Heart right ventricle (tissue), 16 donors: ENCODE results near the gene CPED1. TPM values are rescaled to one million over a fixed set of nuclear protein-coding genes. Genes with fewer than 3 reads are reported as not detected.
A peak's percentile ranks its signal among the peaks of the same experiment; 100 is the strongest.

Experiments used
- ATAC-seq, 8 donors: fragments of 200-7000 bp; cut with Tn5 transposase; one replicate each; pipeline ENCODE4 v1.9.1; 2020; ENCODE audit warnings: mild to moderate bottlenecking in 8 of 8, moderate library complexity in 8 of 8, moderate number of reproducible peaks in 1 of 8
- DNase-seq, 2 donors: peaks; one replicate each; pipeline ENCODE4 v3.0.0-alpha.2; 2020
- H3K27ac ChIP-seq, 10 donors: fragments of 200-600 bp; sonication (generic) in 2 of 10; one replicate each; pipeline versions ENCODE4 v1.5.0 to v1.8.0; 2020 to 2022; ENCODE audit warnings: mild to moderate bottlenecking in 3 of 10
- H3K27me3 ChIP-seq, 7 donors: fragments of 200-600 bp; one replicate each; pipeline ENCODE4 v1.8.0; 2021 to 2022; ENCODE audit warnings: mild to moderate bottlenecking in 2 of 7
- H3K36me3 ChIP-seq, 9 donors: fragments of 200-600 bp; sonication (generic) in 1 of 9; one replicate each; pipeline versions ENCODE4 v1.5.0 to v1.8.0; 2020 to 2022; ENCODE audit warnings: mild to moderate bottlenecking in 2 of 9
- H3K4me1 ChIP-seq, 9 donors: fragments of 200-600 bp; sonication (generic) in 1 of 9; one replicate each; pipeline versions ENCODE4 v1.5.0 to v1.8.0; 2020 to 2022; ENCODE audit warnings: mild to moderate bottlenecking in 4 of 9
- H3K4me3 ChIP-seq, 10 donors: fragments of 200-600 bp; sonication (generic) in 2 of 10; one replicate each; pipeline versions ENCODE4 v1.5.0 to v1.8.0; 2020 to 2022; ENCODE audit warnings: mild to moderate bottlenecking in 7 of 10, moderate library complexity in 2 of 10
- H3K9me3 ChIP-seq, 11 donors: fragments of 200-600 bp in 10 of 11; sonication (generic) in 2 of 11; one replicate each; pipeline versions ENCODE4 v1.5.0 to v1.8.0; 2013 to 2022; ENCODE audit warnings: mild to moderate bottlenecking in 2 of 11, control low read depth in 1 of 11, moderate library complexity in 1 of 11
- WGBS, 2 donors: extraction: QIAGEN DNeasy Blood & Tissue Kit; methylation state at CpG; one replicate each; pipeline ENCODE4 v1.1.7; 2013; ENCODE audit warnings: inconsistent platforms in 1 of 2; 5-methylcytosine and 5-hydroxymethylcytosine counted together
- intact Hi-C, 10 donors: fragments of 100-400 bp; cut with DNase I; formaldehyde crosslinking; loops; one replicate each; pipeline versions ENCODE4 v1.11.1 to v1.14.2; 2022
- polyA plus RNA-seq, 2 donors: library from polyadenylated mRNA; stranded (reverse); fragments of 200-250 nt; gene quantifications; one replicate each; pipeline ENCODE4 v1.2.3, GENCODE V29; 2013
- total RNA-seq, 10 donors: library from RNA; stranded (reverse); fragmentation: NEBNext Ultra II Directional in 3 of 10; extraction: Animal tissue kit (Norgen Biotek cat#: 25700) in 3 of 10; gene quantifications; one replicate each; pipeline versions ENCODE4 v1.2.1 to v1.2.4, GENCODE V29; 2021 to 2023
- TF ChIP-seq, protein P1 (sequence below), 9 donors: fragments of 200-600 bp; sonication (generic) in 2 of 9; IDR thresholded peaks; one replicate each; pipeline versions ENCODE4 v1.5.0 to v1.8.0; 2021 to 2022; ENCODE audit warnings: antibody characterized with exemption in 9 of 9, mild to moderate bottlenecking in 5 of 9, moderate library complexity in 1 of 9
- donor health status: Arrhythmogenic right ventricular cardiomyopathy.
- donor health status: ischemic (EF 13 %, LVEDD 7.1; RV severe dilation, severe dysfunction).
- donor health status: healthy with polysubstance abuse.
- donor health status: DM: no; HTN: yes; CAD: no.
- donor health status: DM: no; HTN: no; CAD: no.
- donor health status: ischemic (EF 25% LVEDD 6.9; RV normal size, moderate dysfunction).
- donor health status: ischemic (EF 25% LVEDD 5.7; RV mildly dilated, moderate dysfunction).
- donor health status: healthy.
- donor health status: DM: yes; HTN: yes; CAD: no.
- donor health status: Ischemic cardiomyopathy.
- donor health status: ischemic (EF 35%, LVEDD 5.7; RV mildly dilated, moderate dysfunction).
- donor health status: nonischemic (EF 11% LVEDD 7.7; RV severe dilation, severe dysfunction).
- donor health status: DM: yes; HTN: yes; CAD: no.
- donor health status: PGD.
- donor health status: ischemic (EF 29% LVEDD 5.4; RV normal size, mild dysfunction).
- donor health status: nonischemic (EF 23%, LVEDD 6.1; RV moderate dilation, normal function).

Gene CPED1
- total and polyA plus RNA-seq, 12 donors = 3.9 to 56.5 (median 31.2) TPM

- Histone ChIP-seq H3K36me3 (no peaks in the 10 kb centered on the region), H3K27ac (no peak overlapping the region), H3K27me3 (peaks cover 4 to 73% (median 62%) of the 10 kb centered on the region in 7 donors), H3K4me3 (no peak overlapping the region), H3K9me3 (no peaks in the 10 kb centered on the region), H3K4me1 (peaks cover 6 to 14% (median 14%) of the 10 kb centered on the region in 9 donors)
- TF ChIP-seq, protein P1, sequence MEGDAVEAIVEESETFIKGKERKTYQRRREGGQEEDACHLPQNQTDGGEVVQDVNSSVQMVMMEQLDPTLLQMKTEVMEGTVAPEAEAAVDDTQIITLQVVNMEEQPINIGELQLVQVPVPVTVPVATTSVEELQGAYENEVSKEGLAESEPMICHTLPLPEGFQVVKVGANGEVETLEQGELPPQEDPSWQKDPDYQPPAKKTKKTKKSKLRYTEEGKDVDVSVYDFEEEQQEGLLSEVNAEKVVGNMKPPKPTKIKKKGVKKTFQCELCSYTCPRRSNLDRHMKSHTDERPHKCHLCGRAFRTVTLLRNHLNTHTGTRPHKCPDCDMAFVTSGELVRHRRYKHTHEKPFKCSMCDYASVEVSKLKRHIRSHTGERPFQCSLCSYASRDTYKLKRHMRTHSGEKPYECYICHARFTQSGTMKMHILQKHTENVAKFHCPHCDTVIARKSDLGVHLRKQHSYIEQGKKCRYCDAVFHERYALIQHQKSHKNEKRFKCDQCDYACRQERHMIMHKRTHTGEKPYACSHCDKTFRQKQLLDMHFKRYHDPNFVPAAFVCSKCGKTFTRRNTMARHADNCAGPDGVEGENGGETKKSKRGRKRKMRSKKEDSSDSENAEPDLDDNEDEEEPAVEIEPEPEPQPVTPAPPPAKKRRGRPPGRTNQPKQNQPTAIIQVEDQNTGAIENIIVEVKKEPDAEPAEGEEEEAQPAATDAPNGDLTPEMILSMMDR (IDR thresholded peaks at IDR 0.05) = no peak
- DNase-seq = no peak
- no peak for ATAC-seq
- intact Hi-C loops = no loop called here
- 98 to 99% methylated on average over 4 of the region's 4 CpGs for WGBS, 2 donors
Measured at GRCh38 chr7:121334376-121334775, 345.9 kb downstream of the CPED1 start.

GRCh38 chr7:121334875-121335648 lies 346.6 kb downstream of the CPED1 start:
- no peak overlapping the region for H3K27ac ChIP-seq
- no peak for ATAC-seq
- 87 to 89% methylated on average over 10 of the region's 10 CpGs for WGBS, 2 donors
- TF ChIP-seq, protein P1 (IDR thresholded peaks at IDR 0.05) = no peak
- H3K36me3 ChIP-seq = no peaks in the 10 kb centered on the region
- no peak for DNase-seq
- intact Hi-C loops = no loop called here
- no peak overlapping the region for H3K4me3 ChIP-seq
- peaks cover 0 to 8% (median 7%) of the 10 kb centered on the region in 9 donors for H3K4me1 ChIP-seq
- peaks cover 0 to 66% (median 56%) of the 10 kb centered on the region in 7 donors for H3K27me3 ChIP-seq
- H3K9me3 ChIP-seq = no peaks in the 10 kb centered on the region

DNA sequence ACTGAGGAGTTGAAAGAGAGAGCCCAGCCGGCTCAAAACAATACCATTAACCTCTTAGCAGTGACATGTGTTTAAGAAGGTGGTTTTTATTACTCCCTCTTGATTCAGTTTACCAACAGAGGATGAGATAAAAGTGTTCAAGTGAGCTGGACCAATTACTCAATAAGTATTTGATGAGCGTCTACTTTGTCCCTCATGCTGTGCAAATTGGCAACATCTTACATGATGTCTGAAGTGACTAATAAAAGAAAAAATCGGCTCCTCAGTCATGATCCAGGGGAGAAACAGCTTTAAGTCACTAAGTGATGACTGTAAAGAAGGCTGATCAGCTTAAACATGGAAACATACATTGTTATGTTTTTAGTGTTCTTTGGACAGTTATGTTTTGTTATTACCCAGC lies 348.1 kb downstream of the CPED1 start:
- no peak overlapping the region for H3K4me3 ChIP-seq
- H3K9me3 ChIP-seq = no peaks in the 10 kb centered on the region
- no peaks in the 10 kb centered on the region for H3K4me1 ChIP-seq
- H3K27me3 ChIP-seq = peaks cover 0 to 51% (median 41%) of the 10 kb centered on the region in 7 donors
- no peak overlapping the region for H3K27ac ChIP-seq
- 79 to 80% methylated on average over 3 of the region's 3 CpGs for WGBS, 2 donors
- no peaks in the 10 kb centered on the region for H3K36me3 ChIP-seq
- intact Hi-C loops = no loop called here
- ATAC-seq = no peak
- no peak for DNase-seq
- TF ChIP-seq, protein P1 (IDR thresholded peaks at IDR 0.05) = no peak

- Histone ChIP-seq H3K4me1 (no peaks in the 10 kb centered on the region), H3K4me3 (no peak overlapping the region), H3K27ac (no peak overlapping the region), H3K27me3 (peaks cover 0 to 43% (median 33%) of the 10 kb centered on the region in 7 donors), H3K36me3 (peaks cover 0 to 2% (median 0%) of the 10 kb centered on the region in 9 donors), H3K9me3 (no peaks in the 10 kb centered on the region)
- DNase-seq (no peak), ATAC-seq (no peak)
- intact Hi-C loops = no loop called here
- TF ChIP-seq, protein P1 (IDR thresholded peaks at IDR 0.05) = peak in 2 of 9 donors; percentile 21 to 24
- 10 to 16% methylated on average over 3 of the region's 3 CpGs for WGBS, 2 donors
Measured at GRCh38 chr7:121337398-121337797, 348.9 kb downstream of the CPED1 start.
